Peyer's patch (tissue), 4 donors: ENCODE results near the gene RBMS2.

Experiments
- POLR2A ChIP-seq, 2 donors: fragments of 450-650 bp; IDR thresholded peaks; one replicate each; pipeline ENCODE4 v1.5.1; 2017; ENCODE audit warnings: antibody characterized with exemption in 2 of 2, mild to moderate bottlenecking in 2 of 2, moderate library complexity in 2 of 2
- TF ChIP-seq, protein P1 (sequence below), 6 experiments: fragments of 450-650 bp in 4 of 6; fragments of 200-600 bp in 2 of 6; sonication (generic) in 1 of 6; IDR thresholded peaks; one replicate each; pipeline ENCODE4 v1.5.1; 2017 to 2019; ENCODE audit warnings: antibody characterized with exemption in 6 of 6, mild to moderate bottlenecking in 3 of 6, moderate library complexity in 1 of 6

GRCh38 chr12:56632701-56633467, 111.3 kb downstream of the RBMS2 start:
- TF ChIP-seq, protein P1, sequence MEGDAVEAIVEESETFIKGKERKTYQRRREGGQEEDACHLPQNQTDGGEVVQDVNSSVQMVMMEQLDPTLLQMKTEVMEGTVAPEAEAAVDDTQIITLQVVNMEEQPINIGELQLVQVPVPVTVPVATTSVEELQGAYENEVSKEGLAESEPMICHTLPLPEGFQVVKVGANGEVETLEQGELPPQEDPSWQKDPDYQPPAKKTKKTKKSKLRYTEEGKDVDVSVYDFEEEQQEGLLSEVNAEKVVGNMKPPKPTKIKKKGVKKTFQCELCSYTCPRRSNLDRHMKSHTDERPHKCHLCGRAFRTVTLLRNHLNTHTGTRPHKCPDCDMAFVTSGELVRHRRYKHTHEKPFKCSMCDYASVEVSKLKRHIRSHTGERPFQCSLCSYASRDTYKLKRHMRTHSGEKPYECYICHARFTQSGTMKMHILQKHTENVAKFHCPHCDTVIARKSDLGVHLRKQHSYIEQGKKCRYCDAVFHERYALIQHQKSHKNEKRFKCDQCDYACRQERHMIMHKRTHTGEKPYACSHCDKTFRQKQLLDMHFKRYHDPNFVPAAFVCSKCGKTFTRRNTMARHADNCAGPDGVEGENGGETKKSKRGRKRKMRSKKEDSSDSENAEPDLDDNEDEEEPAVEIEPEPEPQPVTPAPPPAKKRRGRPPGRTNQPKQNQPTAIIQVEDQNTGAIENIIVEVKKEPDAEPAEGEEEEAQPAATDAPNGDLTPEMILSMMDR (IDR thresholded peaks at IDR 0.05): no peak
- no peak for TF ChIP-seq POLR2A (IDR thresholded peaks at IDR 0.05)
